Endothelial cell of umbilical vein (primary cell): ENCODE measurements around the gene ESYT3. TPM values are rescaled to one million over a fixed set of nuclear protein-coding genes. Genes with fewer than 3 reads are reported as not detected.

ENCODE experiments used
- BruUV-seq: library from RNA; stranded (reverse); fragments of 400-500 nt; replicated peaks from 2 replicates; lab custom pipeline; 2021; lab: Mats Ljungman, UMichigan
- CTCF ChIA-PET: fragments of 300-600, 350-600 bp; sonication (Branson Sonifier 250); formaldehyde crosslinking; loops from one replicate; lab custom pipeline; 2021; ENCODE audit warnings: antibody characterized with exemption, inconsistent platforms; lab: Charles Lee
- POLR2A ChIA-PET: fragments of 300-600, 350-600 bp; sonication (Branson Sonifier 250); formaldehyde crosslinking; loops from one replicate; lab custom pipeline; 2021; ENCODE audit warnings: antibody characterized with exemption, inconsistent platforms; lab: Charles Lee
- DNase-seq: peaks from one replicate; pipeline ENCODE4 v3.0.0-alpha.2; 2011; ENCODE audit warnings: low read depth, low spot score
- FAIRE-seq: peaks from 2 replicates; lab custom pipeline; 2011; peaks lifted over from hg19 to GRCh38; lab: Jason Lieb, UNC
- H2AFZ ChIP-seq: 2 replicates; pipeline ENCODE4 v1.6.0; 2012; ENCODE audit warnings: low read depth, low read length, control low read depth, inconsistent platforms
- H3K27ac ChIP-seq: 2 replicates; pipeline ENCODE4 v1.5.1; 2011; ENCODE audit warnings: low read depth, mild to moderate bottlenecking, control low read depth, low read length, moderate library complexity; ENCODE audit not compliant: insufficient read depth
- H3K27me3 ChIP-seq, 2 experiments: 2 replicates each; pipeline versions ENCODE4 v1.6.0 to v1.6.1; 2011; ENCODE audit warnings: low read length in 2 of 2, mixed read lengths in 1 of 2; ENCODE audit not compliant: control insufficient read depth in 2 of 2, insufficient read depth in 2 of 2
- H3K36me3 ChIP-seq, 2 experiments: 2 replicates in 1 of 2; 3 replicates in 1 of 2; pipeline ENCODE4 v1.5.1; 2011; ENCODE audit warnings: low read length in 2 of 2, mild to moderate bottlenecking in 1 of 2, moderate library complexity in 1 of 2; ENCODE audit not compliant: control insufficient read depth in 2 of 2, insufficient read depth in 2 of 2; ENCODE audit errors: extremely low read depth in 1 of 2
- H3K4me1 ChIP-seq: 3 replicates; pipeline ENCODE4 v1.5.1; 2011; ENCODE audit warnings: mild to moderate bottlenecking, low read length; ENCODE audit not compliant: control insufficient read depth, insufficient read depth; ENCODE audit errors: extremely low read depth
- H3K4me2 ChIP-seq: 2 replicates; pipeline ENCODE4 v1.6.1; 2011; ENCODE audit warnings: low read length, control low read depth, mixed read lengths; ENCODE audit not compliant: insufficient read depth
- H3K4me3 ChIP-seq, 3 experiments: fragments of 200-600 bp in 1 of 3; sonication (generic), shearing (Covaris generic) in 1 of 3; replicated peaks in 1 of 3; 2 replicates each; pipeline ENCODE4 v1.5.1; 2011 to 2016; ENCODE audit warnings: control low read depth in 3 of 3, low read length in 3 of 3, mild to moderate bottlenecking in 2 of 3, inconsistent platforms in 1 of 3, low read depth in 1 of 3, moderate library complexity in 1 of 3; ENCODE audit not compliant: insufficient read depth in 1 of 3
- H3K79me2 ChIP-seq: 2 replicates; pipeline ENCODE4 v1.6.0; 2012; ENCODE audit warnings: low read length, inconsistent platforms; ENCODE audit not compliant: control insufficient read depth, insufficient read depth
- H3K9ac ChIP-seq: replicated peaks from 2 replicates; pipeline ENCODE3; 2011; ENCODE audit warnings: low read length, control low read depth; ENCODE audit not compliant: insufficient read depth; ENCODE audit errors: extremely low read depth
- H3K9me1 ChIP-seq: replicated peaks from 3 replicates; pipeline ENCODE4 v1.6.0; 2011; ENCODE audit warnings: mild to moderate bottlenecking, low read length; ENCODE audit not compliant: control insufficient read depth, insufficient read depth; ENCODE audit errors: extremely low read depth
- H3K9me3 ChIP-seq: replicated peaks from 2 replicates; pipeline ENCODE4 v1.5.1; 2012; ENCODE audit warnings: low read length, inconsistent platforms; ENCODE audit not compliant: control insufficient read depth, insufficient read depth
- H4K20me1 ChIP-seq: replicated peaks from 2 replicates; pipeline ENCODE3; 2011; ENCODE audit warnings: mild to moderate bottlenecking, low read length; ENCODE audit not compliant: control insufficient read depth, insufficient read depth; ENCODE audit errors: extremely low read depth
- EZH2 ChIP-seq: IDR thresholded peaks from 2 replicates; pipeline ENCODE4 v1.6.1; 2012; ENCODE audit warnings: borderline replicate concordance, low read depth, mild to moderate bottlenecking, moderate library complexity, low read length, inconsistent platforms; ENCODE audit not compliant: severe bottlenecking
- FOS ChIP-seq: IDR thresholded peaks from 2 replicates; pipeline ENCODE4 v1.6.1; 2011; ENCODE audit warnings: mild to moderate bottlenecking, low read length, moderate library complexity, borderline replicate concordance; ENCODE audit not compliant: insufficient read depth
- GATA2 ChIP-seq: IDR thresholded peaks from 2 replicates; pipeline ENCODE4 v1.7.0; 2011; ENCODE audit warnings: low read depth, mild to moderate bottlenecking, moderate library complexity, mixed read lengths, low read length; ENCODE audit not compliant: insufficient read length, insufficient read depth
- JUN ChIP-seq: IDR thresholded peaks from 2 replicates; pipeline ENCODE4 v1.6.1; 2011; ENCODE audit warnings: borderline replicate concordance, low read depth; ENCODE audit not compliant: insufficient read length, insufficient read depth
- POLR2A ChIP-seq: IDR thresholded peaks from 2 replicates; pipeline ENCODE4 v1.6.1; 2012; ENCODE audit warnings: low read depth, mild to moderate bottlenecking, control low read depth, low read length
- POLR2AphosphoS5 ChIP-seq: IDR thresholded peaks from 2 replicates; pipeline ENCODE4 v1.6.1; 2012; ENCODE audit warnings: low read depth, mild to moderate bottlenecking, control low read depth, low read length, moderate library complexity; ENCODE audit not compliant: insufficient read depth
- dilution Hi-C: fragments of 300-500 bp; cut with MboI; formaldehyde crosslinking; loops from one replicate; pipeline ENCODE4 v1.15.0; 2019; ENCODE audit warnings: low sequenced_read_pairs; ENCODE audit not compliant: extremely low pct_ligation_motif_present
- intact Hi-C: fragments of 100-400 bp; cut with micrococcal nuclease; formaldehyde crosslinking; loops from one replicate; pipeline ENCODE4 v1.10.0; 2022
- polyA plus RNA-seq, 4 experiments: library from polyadenylated mRNA; depleted of rRNA in 3 of 4; stranded (reverse) in 3 of 4; unstranded in 1 of 4; fragments of >200 nt; gene quantifications; 2 replicates each; pipeline versions ENCODE4 v1.2.1 to v1.2.3, GENCODE V29; 2011 to 2012; ENCODE audit warnings: missing spikeins in 1 of 4
- total RNA-seq: library from RNA; stranded (reverse); gene quantifications from 2 replicates; pipeline ENCODE4 v1.2.3, GENCODE V29; 2021
- TF ChIP-seq, protein P1 (sequence below): IDR thresholded peaks from 2 replicates; pipeline ENCODE4 v1.6.1; 2011; ENCODE audit not compliant: insufficient read depth, insufficient read length
- TF ChIP-seq, protein P2 (sequence below), 2 donors: IDR thresholded peaks; 1 replicate in 1 of 2; 2 replicates in 1 of 2; pipeline ENCODE4 v1.5.1; 2011; ENCODE audit warnings: low read length in 2 of 2, mild to moderate bottlenecking in 2 of 2, moderate library complexity in 2 of 2, control low read depth in 1 of 2, inconsistent platforms in 1 of 2, low read depth in 1 of 2; ENCODE audit not compliant: insufficient read depth in 1 of 2; ENCODE audit errors: extremely low read depth in 1 of 2

Gene ESYT3
- total and polyA plus RNA-seq, 2 donors (not counting 3 experiments of a cell fraction or from before 2014, with no cell fraction given): not detected

DNA sequence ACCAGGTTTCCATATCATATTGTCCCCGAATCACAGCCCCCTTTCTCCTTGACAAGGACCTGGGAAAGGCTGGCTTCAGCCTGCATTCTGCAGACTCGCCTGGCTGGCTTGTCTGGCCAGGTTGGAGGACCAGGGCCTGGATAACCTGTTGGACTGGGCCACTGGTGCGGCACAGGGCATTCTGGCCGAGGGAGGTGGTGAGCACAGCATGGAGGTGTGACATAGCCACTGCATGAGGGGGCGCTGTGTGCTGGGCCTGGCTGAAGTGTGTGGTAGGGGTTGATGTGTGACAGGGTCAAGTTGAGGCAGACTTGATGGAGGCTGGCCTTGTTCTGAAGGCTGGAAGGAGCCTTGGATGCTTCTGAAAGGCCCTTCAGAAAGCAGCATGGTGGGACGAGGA is 2.9 kb downstream of the ESYT3 start:
- Histone ChIP-seq H3K9me3 (no peaks in the 10 kb centered on the region), H3K4me3 (no peak overlapping the region), H3K4me1 (peaks cover 16% of the 10 kb centered on the region), H4K20me1 (no peaks in the 10 kb centered on the region), H3K79me2 (no peaks in the 10 kb centered on the region), H3K4me2 (no peak overlapping the region), H3K9me1 (no peaks in the 10 kb centered on the region), H3K9ac (no peak overlapping the region), H3K27ac (no peak overlapping the region), H3K27me3 (peaks cover 37 to 41% of the 10 kb centered on the region in 2 experiments), H2AFZ (no peak overlapping the region), H3K36me3 (no peaks in the 10 kb centered on the region)
- BruUV-seq: no TSS peak
- intact Hi-C loops (no loop called here), dilution Hi-C loops (no loop called here)
- no peak for DNase-seq
- FAIRE-seq: no peak
- CTCF ChIA-PET: no interaction called here
- TF ChIP-seq FOS (no peak), EZH2 (no peak), JUN (no peak), POLR2A (no peak), POLR2AphosphoS5 (no peak), GATA2 (no peak)
- TF ChIP-seq, protein P1, sequence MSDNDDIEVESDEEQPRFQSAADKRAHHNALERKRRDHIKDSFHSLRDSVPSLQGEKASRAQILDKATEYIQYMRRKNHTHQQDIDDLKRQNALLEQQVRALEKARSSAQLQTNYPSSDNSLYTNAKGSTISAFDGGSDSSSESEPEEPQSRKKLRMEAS: no peak
- TF ChIP-seq, protein P2, sequence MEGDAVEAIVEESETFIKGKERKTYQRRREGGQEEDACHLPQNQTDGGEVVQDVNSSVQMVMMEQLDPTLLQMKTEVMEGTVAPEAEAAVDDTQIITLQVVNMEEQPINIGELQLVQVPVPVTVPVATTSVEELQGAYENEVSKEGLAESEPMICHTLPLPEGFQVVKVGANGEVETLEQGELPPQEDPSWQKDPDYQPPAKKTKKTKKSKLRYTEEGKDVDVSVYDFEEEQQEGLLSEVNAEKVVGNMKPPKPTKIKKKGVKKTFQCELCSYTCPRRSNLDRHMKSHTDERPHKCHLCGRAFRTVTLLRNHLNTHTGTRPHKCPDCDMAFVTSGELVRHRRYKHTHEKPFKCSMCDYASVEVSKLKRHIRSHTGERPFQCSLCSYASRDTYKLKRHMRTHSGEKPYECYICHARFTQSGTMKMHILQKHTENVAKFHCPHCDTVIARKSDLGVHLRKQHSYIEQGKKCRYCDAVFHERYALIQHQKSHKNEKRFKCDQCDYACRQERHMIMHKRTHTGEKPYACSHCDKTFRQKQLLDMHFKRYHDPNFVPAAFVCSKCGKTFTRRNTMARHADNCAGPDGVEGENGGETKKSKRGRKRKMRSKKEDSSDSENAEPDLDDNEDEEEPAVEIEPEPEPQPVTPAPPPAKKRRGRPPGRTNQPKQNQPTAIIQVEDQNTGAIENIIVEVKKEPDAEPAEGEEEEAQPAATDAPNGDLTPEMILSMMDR (IDR thresholded peaks at IDR 0.05; ENCODE audit: extremely low read depth in 1 of 2, insufficient read depth in 1 of 2, low read depth in 1 of 2, low read length in 2 of 2): no peak
- POLR2A ChIA-PET: no interaction called here
